ENCODE data around the gene USP53.
A peak's percentile ranks its signal among the peaks of the same experiment; 100 is the strongest.
"Not testable (repeated sequence)": the region's sequence is repeated elsewhere in the genome, so short reads cannot be mapped to it uniquely, and the experiment has no call there.

The USP53 gene

DNA sequence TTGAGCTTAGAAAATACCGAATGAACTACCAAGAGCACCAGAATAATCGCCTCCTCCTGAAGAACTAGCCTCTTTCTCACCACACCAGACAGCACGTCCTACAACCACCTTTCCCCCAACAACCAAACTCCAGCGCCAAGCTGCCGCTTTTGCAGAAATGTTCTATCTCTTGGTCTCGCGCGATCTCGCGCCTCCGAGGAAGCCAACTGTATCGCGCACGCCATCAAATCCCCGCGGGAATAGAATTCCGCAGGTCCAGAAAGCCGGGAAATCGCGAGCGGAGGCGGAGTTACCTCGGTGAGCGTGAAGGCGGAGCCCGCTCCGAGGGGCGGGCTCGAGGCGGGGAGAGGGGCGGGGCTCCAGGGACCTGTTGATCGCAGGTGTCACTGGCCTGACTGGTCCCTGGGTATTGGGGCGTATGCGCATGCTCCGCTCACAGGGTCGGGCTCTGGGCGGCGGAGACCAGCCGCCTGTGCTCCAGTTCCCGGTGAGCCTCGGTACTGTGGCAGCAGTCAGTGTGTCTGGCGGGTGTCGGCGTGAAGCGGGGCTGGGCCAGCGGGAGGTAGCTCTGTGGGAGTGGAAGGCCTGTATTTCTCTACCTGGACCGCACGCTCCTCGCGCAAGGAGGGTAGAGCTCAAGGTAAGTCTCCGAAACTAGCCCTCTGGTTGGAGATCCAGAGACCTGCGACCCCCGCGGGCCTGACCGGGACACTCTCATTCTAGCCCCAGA, at the start of gene USP53:
USP53 (plus strand) TSS at position 480 of the 730 bp plus-strand sequence. CDS start 27,047 bp downstream, outside the sequence.
- peaks cover 6% of the 10 kb centered on the region for H3K36me3 Mint-ChIP-seq (ENCODE audit: low read depth)
- TF ChIP-seq, protein P1, sequence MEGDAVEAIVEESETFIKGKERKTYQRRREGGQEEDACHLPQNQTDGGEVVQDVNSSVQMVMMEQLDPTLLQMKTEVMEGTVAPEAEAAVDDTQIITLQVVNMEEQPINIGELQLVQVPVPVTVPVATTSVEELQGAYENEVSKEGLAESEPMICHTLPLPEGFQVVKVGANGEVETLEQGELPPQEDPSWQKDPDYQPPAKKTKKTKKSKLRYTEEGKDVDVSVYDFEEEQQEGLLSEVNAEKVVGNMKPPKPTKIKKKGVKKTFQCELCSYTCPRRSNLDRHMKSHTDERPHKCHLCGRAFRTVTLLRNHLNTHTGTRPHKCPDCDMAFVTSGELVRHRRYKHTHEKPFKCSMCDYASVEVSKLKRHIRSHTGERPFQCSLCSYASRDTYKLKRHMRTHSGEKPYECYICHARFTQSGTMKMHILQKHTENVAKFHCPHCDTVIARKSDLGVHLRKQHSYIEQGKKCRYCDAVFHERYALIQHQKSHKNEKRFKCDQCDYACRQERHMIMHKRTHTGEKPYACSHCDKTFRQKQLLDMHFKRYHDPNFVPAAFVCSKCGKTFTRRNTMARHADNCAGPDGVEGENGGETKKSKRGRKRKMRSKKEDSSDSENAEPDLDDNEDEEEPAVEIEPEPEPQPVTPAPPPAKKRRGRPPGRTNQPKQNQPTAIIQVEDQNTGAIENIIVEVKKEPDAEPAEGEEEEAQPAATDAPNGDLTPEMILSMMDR (IDR thresholded peaks at IDR 0.05), result no peak
- DNase-seq, result peak; percentile 99
- H3K27me3 Mint-ChIP-seq (ENCODE audit: low read depth, poor library complexity), result peaks cover 9% of the 10 kb centered on the region
- H3K4me1 Mint-ChIP-seq, result peaks cover 30% of the 10 kb centered on the region
- peak within 1 kb of the TSS; percentile 99 for H3K27ac Mint-ChIP-seq
- no peaks in the 10 kb centered on the region for H3K9me3 Mint-ChIP-seq
- peak within 1 kb of the TSS; percentile 98 for H3K4me3 Mint-ChIP-seq

GRCh38 chr4:119165767-119166166, 46.7 kb upstream of the USP53 start:
- no peaks in the 10 kb centered on the region for H3K36me3 Mint-ChIP-seq (ENCODE audit: low read depth)

DNA sequence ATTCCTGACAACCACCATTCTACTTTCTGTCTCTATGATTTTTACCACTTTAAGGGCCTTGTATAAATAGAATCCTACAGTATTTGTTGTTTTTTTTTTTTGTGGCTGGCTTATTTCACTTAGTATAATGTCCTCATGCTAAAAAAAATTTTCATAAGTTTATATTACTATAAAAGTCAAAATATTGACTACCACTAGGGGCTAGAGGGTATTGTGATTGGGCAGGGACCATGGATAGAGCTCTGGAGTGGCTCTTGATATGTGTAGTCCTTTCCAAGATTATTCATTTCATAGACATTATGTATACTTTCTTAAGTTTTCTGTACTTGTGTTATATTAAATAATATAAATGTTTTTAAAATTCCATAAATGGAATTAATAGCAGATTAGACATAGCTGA, 42.3 kb upstream of the USP53 start:
- H3K9me3 Mint-ChIP-seq, result peaks cover 21% of the 10 kb centered on the region
- H3K27ac Mint-ChIP-seq, result no peak overlapping the region
- no peaks in the 10 kb centered on the region for H3K27me3 Mint-ChIP-seq (ENCODE audit: low read depth, poor library complexity)
- no peaks in the 10 kb centered on the region for H3K36me3 Mint-ChIP-seq (ENCODE audit: low read depth)
- H3K4me1 Mint-ChIP-seq, result peaks cover 9% of the 10 kb centered on the region
- no peak for DNase-seq
- no peak overlapping the region for H3K4me3 Mint-ChIP-seq
- TF ChIP-seq, protein P1 (IDR thresholded peaks at IDR 0.05), result no peak

More at GRCh38 chr4:119165767-119166166, 46.7 kb upstream of the USP53 start:
- Mint-ChIP-seq H3K27ac (no peak overlapping the region), H3K4me3 (no peak overlapping the region), H3K4me1 (peaks cover 12% of the 10 kb centered on the region), H3K9me3 (peaks cover 18% of the 10 kb centered on the region), H3K27me3 (ENCODE audit: low read depth, poor library complexity) (no peaks in the 10 kb centered on the region)
- TF ChIP-seq, protein P1 (IDR thresholded peaks at IDR 0.05), result no peak
- DNase-seq, result no peak

- Mint-ChIP-seq H3K4me3 (no peak overlapping the region), H3K4me1 (peaks cover 9% of the 10 kb centered on the region), H3K27ac (no peak overlapping the region), H3K27me3 (ENCODE audit: low read depth, poor library complexity) (no peaks in the 10 kb centered on the region), H3K9me3 (peaks cover 16% of the 10 kb centered on the region), H3K36me3 (ENCODE audit: low read depth) (no peaks in the 10 kb centered on the region)
- TF ChIP-seq, protein P1 (IDR thresholded peaks at IDR 0.05), result no peak
- DNase-seq, result no peak
These were observed 40.3 kb upstream of the USP53 start for GRCh38 chr4:119172223-119172622.

DNA sequence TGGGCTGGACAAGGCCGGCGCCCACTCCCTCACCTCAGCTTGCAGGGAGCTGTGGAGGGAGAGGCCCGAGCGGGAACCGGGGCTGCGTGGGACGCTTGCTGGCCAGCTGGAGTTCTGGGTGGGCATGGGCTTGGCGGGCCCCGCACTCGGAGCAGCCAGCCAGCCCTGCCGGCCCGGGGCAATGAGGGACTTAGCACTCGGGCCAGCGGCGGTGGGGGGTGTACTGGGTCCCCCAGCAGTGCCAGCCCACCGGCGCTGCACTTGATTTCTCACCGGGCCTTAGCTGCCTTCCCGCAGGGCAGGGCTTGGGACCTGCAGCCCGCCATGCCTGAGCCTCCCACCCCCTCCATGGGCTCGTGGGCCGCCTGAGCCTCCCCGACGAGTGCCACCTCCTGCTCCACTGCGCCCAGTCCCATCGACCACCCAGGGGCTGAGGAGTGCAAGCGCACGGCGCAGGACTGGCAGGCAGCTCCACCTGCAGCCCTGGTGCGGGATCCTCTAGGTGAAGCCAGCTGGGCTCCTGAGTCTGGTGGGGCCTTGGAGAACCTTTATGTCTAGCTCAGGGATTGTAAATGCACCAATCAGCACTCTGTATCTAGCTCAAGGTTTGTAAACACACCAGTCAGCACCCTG, 38.7 kb upstream of the USP53 start:
- not testable (repeated sequence) for DNase-seq, H3K9me3 Mint-ChIP-seq

GRCh38 chr4:119179011-119179410, 33.5 kb upstream of the USP53 start:
- no peak overlapping the region for H3K27ac Mint-ChIP-seq
- DNase-seq, result no peak
- H3K9me3 Mint-ChIP-seq, result no peaks in the 10 kb centered on the region
- peaks cover 6% of the 10 kb centered on the region for H3K4me1 Mint-ChIP-seq
- TF ChIP-seq, protein P1 (IDR thresholded peaks at IDR 0.05), result no peak
- H3K27me3 Mint-ChIP-seq (ENCODE audit: low read depth, poor library complexity), result peaks cover 3% of the 10 kb centered on the region
- no peak overlapping the region for H3K4me3 Mint-ChIP-seq
- no peaks in the 10 kb centered on the region for H3K36me3 Mint-ChIP-seq (ENCODE audit: low read depth)

More for the DNA sequence above, 38.7 kb upstream of the USP53 start:
- not testable (repeated sequence) for H3K4me3 Mint-ChIP-seq; H3K36me3 Mint-ChIP-seq (ENCODE audit: low read depth); H3K27me3 Mint-ChIP-seq (ENCODE audit: low read depth, poor library complexity); H3K27ac Mint-ChIP-seq; H3K4me1 Mint-ChIP-seq

All from nephron progenitor cell (in vitro differentiated cells).